ENCODE measurements around the gene PRDM16. TPM values are rescaled to one million over a fixed set of nuclear protein-coding genes. Genes with fewer than 3 reads are reported as not detected.

The PRDM16 gene
- total RNA-seq, 1 experiment from 2014 or later, result 0.61 TPM

- in situ Hi-C loops (cut with HindIII; ENCODE audit: low pct_unique_long_range_greater_than_20kb, low sequenced_read_pairs), result no loop called here
- no peak for DNase-seq (ENCODE audit: low read depth, low spot score)
These were observed 156.7 kb downstream of the PRDM16 start for GRCh38 chr1:3225661-3226060.

- in situ Hi-C loops (cut with HindIII; ENCODE audit: low pct_unique_long_range_greater_than_20kb, low sequenced_read_pairs), result no loop called here
- DNase-seq (ENCODE audit: low read depth, low spot score), result no peak
These were observed 157.2 kb downstream of the PRDM16 start for GRCh38 chr1:3226191-3226590.

GRCh38 chr1:3226701-3227350, 157.8 kb downstream of the PRDM16 start:
- in situ Hi-C loops (cut with HindIII; ENCODE audit: low pct_unique_long_range_greater_than_20kb, low sequenced_read_pairs), result no loop called here
- DNase-seq (ENCODE audit: low read depth, low spot score), result no peak

GRCh38 chr1:3227351-3227704, 158.3 kb downstream of the PRDM16 start:
- DNase-seq (ENCODE audit: low read depth, low spot score), result no peak
- in situ Hi-C loops (cut with HindIII; ENCODE audit: low pct_unique_long_range_greater_than_20kb, low sequenced_read_pairs), result no loop called here

- DNase-seq (ENCODE audit: low read depth, low spot score), result no peak
- in situ Hi-C loops (cut with HindIII; ENCODE audit: low pct_unique_long_range_greater_than_20kb, low sequenced_read_pairs), result no loop called here
These were observed 158.9 kb downstream of the PRDM16 start for GRCh38 chr1:3227893-3228292.

- in situ Hi-C loops (cut with HindIII; ENCODE audit: low pct_unique_long_range_greater_than_20kb, low sequenced_read_pairs), result no loop called here
- no peak for DNase-seq (ENCODE audit: low read depth, low spot score)
These were observed 160.2 kb downstream of the PRDM16 start for GRCh38 chr1:3229081-3229725.

GRCh38 chr1:3230553-3230952, 161.6 kb downstream of the PRDM16 start:
- no peak for DNase-seq (ENCODE audit: low read depth, low spot score)
- in situ Hi-C loops (cut with HindIII; ENCODE audit: low pct_unique_long_range_greater_than_20kb, low sequenced_read_pairs), result no loop called here

- in situ Hi-C loops (cut with HindIII; ENCODE audit: low pct_unique_long_range_greater_than_20kb, low sequenced_read_pairs), result no loop called here
- DNase-seq (ENCODE audit: low read depth, low spot score), result no peak
These were observed 162.2 kb downstream of the PRDM16 start for GRCh38 chr1:3231245-3231644.

- no peak for DNase-seq (ENCODE audit: low read depth, low spot score)
- in situ Hi-C loops (cut with HindIII; ENCODE audit: low pct_unique_long_range_greater_than_20kb, low sequenced_read_pairs), result no loop called here
These were observed 162.8 kb downstream of the PRDM16 start for GRCh38 chr1:3231826-3232225.

- no peak for DNase-seq (ENCODE audit: low read depth, low spot score)
- in situ Hi-C loops (cut with HindIII; ENCODE audit: low pct_unique_long_range_greater_than_20kb, low sequenced_read_pairs), result no loop called here
These were observed 164.0 kb downstream of the PRDM16 start for GRCh38 chr1:3233031-3233430.

GRCh38 chr1:3233551-3233950, 164.5 kb downstream of the PRDM16 start:
- DNase-seq (ENCODE audit: low read depth, low spot score), result no peak
- in situ Hi-C loops (cut with HindIII; ENCODE audit: low pct_unique_long_range_greater_than_20kb, low sequenced_read_pairs), result no loop called here

GRCh38 chr1:3234281-3234680, 165.3 kb downstream of the PRDM16 start:
- in situ Hi-C loops (cut with HindIII; ENCODE audit: low pct_unique_long_range_greater_than_20kb, low sequenced_read_pairs), result no loop called here
- no peak for DNase-seq (ENCODE audit: low read depth, low spot score)

GRCh38 chr1:3234956-3235355, 166.0 kb downstream of the PRDM16 start:
- in situ Hi-C loops (cut with HindIII; ENCODE audit: low pct_unique_long_range_greater_than_20kb, low sequenced_read_pairs), result no loop called here
- DNase-seq (ENCODE audit: low read depth, low spot score), result no peak

GRCh38 chr1:3235496-3235895, 166.5 kb downstream of the PRDM16 start:
- no peak for DNase-seq (ENCODE audit: low read depth, low spot score)
- in situ Hi-C loops (cut with HindIII; ENCODE audit: low pct_unique_long_range_greater_than_20kb, low sequenced_read_pairs), result no loop called here

- in situ Hi-C loops (cut with HindIII; ENCODE audit: low pct_unique_long_range_greater_than_20kb, low sequenced_read_pairs), result no loop called here
- no peak for DNase-seq (ENCODE audit: low read depth, low spot score)
These were observed 167.4 kb downstream of the PRDM16 start for GRCh38 chr1:3236361-3236760.

GRCh38 chr1:3236955-3237354, 168.0 kb downstream of the PRDM16 start:
- in situ Hi-C loops (cut with HindIII; ENCODE audit: low pct_unique_long_range_greater_than_20kb, low sequenced_read_pairs), result no loop called here
- DNase-seq (ENCODE audit: low read depth, low spot score), result no peak

- DNase-seq (ENCODE audit: low read depth, low spot score), result no peak
These were observed 168.6 kb downstream of the PRDM16 start for GRCh38 chr1:3237570-3237969.

GRCh38 chr1:3237994-3238702, 169.1 kb downstream of the PRDM16 start:
- in situ Hi-C loops (cut with HindIII; ENCODE audit: low pct_unique_long_range_greater_than_20kb, low sequenced_read_pairs), result no loop called here
- DNase-seq (ENCODE audit: low read depth, low spot score), result no peak

More at GRCh38 chr1:3237570-3237969, 168.6 kb downstream of the PRDM16 start:
- in situ Hi-C loops (cut with HindIII; ENCODE audit: low pct_unique_long_range_greater_than_20kb, low sequenced_read_pairs), result no loop called here

GRCh38 chr1:3238703-3239278, 169.8 kb downstream of the PRDM16 start:
- no peak for DNase-seq (ENCODE audit: low read depth, low spot score)
- in situ Hi-C loops (cut with HindIII; ENCODE audit: low pct_unique_long_range_greater_than_20kb, low sequenced_read_pairs), result no loop called here

Measured in SK-MEL-5 (cell line).